Measurements from ENCODE around the gene PDXK.

DNA sequence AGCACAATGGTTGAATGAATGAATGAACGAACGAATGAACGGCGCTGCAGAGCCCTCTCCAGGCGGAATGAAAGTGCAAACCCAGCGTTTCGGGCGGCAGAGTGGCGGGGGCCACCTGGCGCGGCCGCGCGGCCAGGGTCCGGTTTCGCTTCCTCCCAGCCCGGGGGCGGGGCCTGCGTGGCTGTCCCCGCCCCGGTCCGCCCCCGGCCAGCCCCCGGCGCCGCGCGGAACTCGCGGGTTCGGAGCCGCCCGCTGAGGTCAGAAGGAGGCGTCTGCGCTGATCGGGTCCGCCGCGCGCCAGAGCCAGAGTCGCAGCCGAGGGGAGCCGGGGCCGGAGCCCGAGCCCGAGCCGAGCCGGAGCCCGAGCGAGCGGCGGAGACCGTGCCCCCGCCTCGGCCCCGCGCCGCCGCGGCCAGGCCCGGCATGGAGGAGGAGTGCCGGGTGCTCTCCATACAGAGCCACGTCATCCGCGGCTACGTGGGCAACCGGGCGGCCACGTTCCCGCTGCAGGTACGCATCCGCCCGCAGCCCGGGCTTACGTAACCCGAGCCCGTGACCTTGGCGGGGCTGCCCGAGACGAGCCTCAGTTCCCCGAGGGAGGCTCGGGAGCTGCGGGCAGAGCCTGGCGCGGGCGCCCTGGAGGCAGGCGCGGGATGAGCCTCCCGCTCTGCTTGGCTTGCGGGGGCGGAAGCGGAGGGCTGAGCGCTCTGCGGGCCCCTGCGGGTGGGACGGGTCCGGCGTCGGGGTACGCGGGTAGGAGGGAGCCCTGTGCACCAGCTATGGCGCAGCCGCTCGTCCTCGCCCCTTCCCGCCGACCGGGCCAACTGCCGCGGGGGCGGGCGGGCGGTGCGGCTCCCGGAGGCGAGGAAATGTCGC is at the start of gene PDXK:
- TF ChIP-seq, protein P1, sequence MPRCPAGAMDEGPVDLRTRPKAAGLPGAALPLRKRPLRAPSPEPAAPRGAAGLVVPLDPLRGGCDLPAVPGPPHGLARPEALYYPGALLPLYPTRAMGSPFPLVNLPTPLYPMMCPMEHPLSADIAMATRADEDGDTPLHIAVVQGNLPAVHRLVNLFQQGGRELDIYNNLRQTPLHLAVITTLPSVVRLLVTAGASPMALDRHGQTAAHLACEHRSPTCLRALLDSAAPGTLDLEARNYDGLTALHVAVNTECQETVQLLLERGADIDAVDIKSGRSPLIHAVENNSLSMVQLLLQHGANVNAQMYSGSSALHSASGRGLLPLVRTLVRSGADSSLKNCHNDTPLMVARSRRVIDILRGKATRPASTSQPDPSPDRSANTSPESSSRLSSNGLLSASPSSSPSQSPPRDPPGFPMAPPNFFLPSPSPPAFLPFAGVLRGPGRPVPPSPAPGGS (IDR thresholded peaks at IDR 0.05; ENCODE audit: borderline replicate concordance, insufficient read depth, low read depth, low read length, poor library complexity, severe bottlenecking): no peak
- TF ChIP-seq IRF3 (IDR thresholded peaks at IDR 0.05) (no peak), CEBPB (IDR thresholded peaks at IDR 0.05; ENCODE audit: borderline replicate concordance in 1 of 2, low read depth in 2 of 2, low read length in 2 of 2) (no peak), EZH2 (IDR thresholded peaks at IDR 0.05; ENCODE audit: borderline replicate concordance, control insufficient read depth, low read depth, low read length) (no peak), RCOR1 (conservative IDR thresholded peaks at IDR 0.05; ENCODE audit: low read depth, low read length) (no peak), PAX5 (IDR thresholded peaks at IDR 0.05; ENCODE audit: borderline replicate concordance, low read depth, low read length) (peak; percentile 23; the same call in 1 of the 2 replicates), SMC3 (IDR thresholded peaks at IDR 0.05; ENCODE audit: borderline replicate concordance, low read length) (no peak), ATF3 (IDR thresholded peaks at IDR 0.05; ENCODE audit: borderline replicate concordance, extremely low read depth, low read depth, low read length) (no peak), CTCF (IDR thresholded peaks at IDR 0.05 in 2 of 3, conservative IDR thresholded peaks at IDR 0.05 in 1 of 3; ENCODE audit: control insufficient read depth in 2 of 3, extremely low read depth in 1 of 3, insufficient read depth in 1 of 3, low read depth in 3 of 3, low read length in 3 of 3) (peak; percentile 13 to 47 (median 15); a peak in 4 of 6 replicates)

All from GM12878 (cell line).